NCI-H1092 treated with DMSO at 0.1 percent for 48 hours (cell line): ENCODE results near the gene TTC29.
"Not testable (repeated sequence)": the region's sequence is repeated elsewhere in the genome, so short reads cannot be mapped to it uniquely, and the experiment has no call there.

Experiments used
- DNase-seq: peaks from one replicate; lab custom pipeline; 2025; lab: John Stamatoyannopoulos, UW

The TTC29 gene

GRCh38 chr4:146857298-146857697, 88.4 kb downstream of the TTC29 start:
- no peak for DNase-seq

GRCh38 chr4:146855761-146856160, 89.9 kb downstream of the TTC29 start:
- no peak for DNase-seq

GRCh38 chr4:146852360-146852759, 93.3 kb downstream of the TTC29 start:
- DNase-seq, result no peak

GRCh38 chr4:146847345-146847744, 98.3 kb downstream of the TTC29 start:
- DNase-seq, result no peak

GRCh38 chr4:146846882-146847281, 98.8 kb downstream of the TTC29 start:
- no peak for DNase-seq

- DNase-seq, result no peak
Observed at GRCh38 chr4:146844761-146845160, 100.9 kb downstream of the TTC29 start.

GRCh38 chr4:146842876-146843275, 102.8 kb downstream of the TTC29 start:
- no peak for DNase-seq

GRCh38 chr4:146840731-146841130, 104.9 kb downstream of the TTC29 start:
- no peak for DNase-seq

GRCh38 chr4:146835096-146835495, 110.6 kb downstream of the TTC29 start:
- no peak for DNase-seq

- no peak for DNase-seq
Observed at GRCh38 chr4:146834263-146835034, 111.2 kb downstream of the TTC29 start.

GRCh38 chr4:146833530-146833929, 112.1 kb downstream of the TTC29 start:
- no peak for DNase-seq

GRCh38 chr4:146822980-146823379, 122.7 kb downstream of the TTC29 start:
- not testable (repeated sequence) for DNase-seq

GRCh38 chr4:146814750-146815149, 130.9 kb downstream of the TTC29 start:
- DNase-seq, result no peak

GRCh38 chr4:146795711-146796110, 150.0 kb downstream of the TTC29 start:
- DNase-seq, result no peak

GRCh38 chr4:146793727-146794126, 151.9 kb downstream of the TTC29 start:
- no peak for DNase-seq

GRCh38 chr4:146791439-146791838, 154.2 kb downstream of the TTC29 start:
- no peak for DNase-seq

GRCh38 chr4:146790515-146790914, 155.1 kb downstream of the TTC29 start:
- DNase-seq, result no peak

- no peak for DNase-seq
Observed at GRCh38 chr4:146787731-146788130, 157.9 kb downstream of the TTC29 start.

GRCh38 chr4:146776691-146777090, 169.0 kb downstream of the TTC29 start:
- DNase-seq, result no peak

- no peak for DNase-seq
Observed at GRCh38 chr4:146763560-146763959, 182.1 kb downstream of the TTC29 start.

GRCh38 chr4:146762016-146762415, 183.6 kb downstream of the TTC29 start:
- no peak for DNase-seq

- no peak for DNase-seq
Observed at GRCh38 chr4:146742416-146742815, 203.2 kb downstream of the TTC29 start.

GRCh38 chr4:146739182-146739581, 206.5 kb downstream of the TTC29 start:
- DNase-seq, result no peak

- not testable (repeated sequence) for DNase-seq
Observed at GRCh38 chr4:146723519-146723918, 222.1 kb downstream of the TTC29 start.
